Breast epithelium (tissue), 3 donors: ENCODE data around the gene TRIM72.

ENCODE experiments used
- POLR2A ChIP-seq: fragments of 450-650 bp; IDR thresholded peaks from one replicate; pipeline ENCODE4 v1.6.1; 2016; ENCODE audit warnings: antibody characterized with exemption, mild to moderate bottlenecking, moderate library complexity
- POLR2AphosphoS5 ChIP-seq, 3 donors: sonication (generic); formaldehyde crosslinking; IDR thresholded peaks; one replicate each; pipeline ENCODE4 v1.6.1; 2017; ENCODE audit warnings: antibody characterized with exemption in 3 of 3

DNA sequence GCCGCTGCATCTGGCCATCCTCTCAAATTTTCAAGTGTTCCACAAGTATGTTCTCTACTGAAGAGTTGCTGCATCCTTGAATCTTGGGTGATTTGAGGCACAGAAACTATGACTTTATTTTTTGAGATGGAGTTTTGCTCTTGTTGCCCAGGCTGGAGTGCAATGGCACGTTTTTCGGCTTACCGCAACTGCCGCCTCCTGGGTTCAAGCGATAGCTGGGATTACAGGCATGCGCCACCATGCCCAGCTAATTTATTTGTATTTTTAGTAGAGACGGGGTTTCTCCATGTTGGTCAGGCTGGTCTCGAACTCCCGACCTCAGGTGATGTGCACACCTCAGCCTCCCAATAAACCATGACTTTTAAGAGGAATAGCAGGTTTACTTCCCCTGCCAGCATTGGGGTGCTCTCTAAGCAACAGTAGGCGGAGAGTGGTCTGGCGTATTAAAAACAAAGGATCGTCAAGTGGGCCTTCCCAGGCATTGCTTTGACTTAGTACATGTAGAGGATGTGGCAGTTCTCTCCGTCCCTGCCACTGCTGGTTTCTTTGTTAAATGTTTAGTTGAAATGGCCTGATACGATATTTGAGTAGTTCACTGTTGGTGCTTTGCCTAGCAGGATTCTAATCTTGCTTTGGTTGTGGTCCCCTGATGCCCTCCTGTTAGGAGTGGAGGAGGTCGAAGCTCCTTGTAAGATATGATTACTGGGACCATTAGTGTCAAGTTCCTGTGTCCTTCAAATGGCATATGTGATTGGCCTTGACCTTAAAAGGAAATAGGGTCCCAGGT is 20.9 kb upstream of the TRIM72 start:
- no peak for TF ChIP-seq POLR2A
- TF ChIP-seq POLR2AphosphoS5 (IDR thresholded peaks at IDR 0.05): no peak
